A549 (cell line): ENCODE data around the gene MAGI2. TPM values are rescaled to one million over a fixed set of nuclear protein-coding genes. Genes with fewer than 3 reads are reported as not detected.

Experiments used
- ATAC-seq, 2 experiments: fragments of 200-7000 bp in 1 of 2; fragments of >200 bp in 1 of 2; cut with Nextera tagmentation in 1 of 2; cut with Tn5 transposase in 1 of 2; 3 replicates each; pipeline versions ENCODE4 v1.8.0 to v1.9.1; 2018 to 2020; ENCODE audit warnings: mild to moderate bottlenecking in 1 of 2, moderate library complexity in 1 of 2
- CTCF ChIA-PET: fragments of 300-600 bp; sonication (Branson Sonifier 250); formaldehyde crosslinking; extraction: SDS; loops from one replicate; lab custom pipeline; 2021; ENCODE audit warnings: antibody characterized with exemption, inconsistent platforms; lab: Yijun Ruan, JAX
- POLR2A ChIA-PET: fragments of 350-600 bp; formaldehyde crosslinking; extraction: SDS; loops from one replicate; lab custom pipeline; 2021; ENCODE audit warnings: antibody characterized with exemption, inconsistent platforms; lab: Yijun Ruan, JAX
- DNase-seq, 2 experiments: peaks; one replicate each; pipeline versions ENCODE4 v3.0.0 to v3.0.0-alpha.2; 2011 to 2016; ENCODE audit warnings: low read depth in 1 of 2, low spot score in 1 of 2
- FAIRE-seq: peaks from 2 replicates; lab custom pipeline; 2011; peaks lifted over from hg19 to GRCh38; lab: Jason Lieb, UNC
- H3K27ac ChIP-seq, 2 experiments: fragments of >200 bp; sonication (Bioruptor Twin); formaldehyde crosslinking; 3 replicates each; pipeline ENCODE4 v1.5.1; 2016 to 2017
- H3K4me1 ChIP-seq: fragments of >200 bp; sonication (Bioruptor Twin); formaldehyde crosslinking; 3 replicates; pipeline ENCODE4 v1.6.1; 2016
- H3K4me2 ChIP-seq: fragments of >200 bp; sonication (Bioruptor Twin); formaldehyde crosslinking; 3 replicates; pipeline ENCODE4 v1.6.1; 2016
- H3K4me3 ChIP-seq: fragments of >200 bp; sonication (Bioruptor Twin); formaldehyde crosslinking; 3 replicates; pipeline ENCODE4 v1.5.1; 2016
- H3K9me3 ChIP-seq: fragments of >200 bp; sonication (Bioruptor Twin); formaldehyde crosslinking; 3 replicates; pipeline ENCODE4 v1.6.1; 2016
- CBX2 ChIP-seq: fragments of 200-600 bp; sonication (generic); IDR thresholded peaks from 2 replicates; pipeline ENCODE4 v1.6.1; 2016; ENCODE audit warnings: low read depth, mild to moderate bottlenecking, borderline replicate concordance
- CEBPB ChIP-seq, 2 experiments: fragments of >200 bp in 1 of 2; sonication (Bioruptor Twin) in 1 of 2; formaldehyde crosslinking in 1 of 2; IDR thresholded peaks; 2 replicates each; pipeline ENCODE4 v1.6.1; 2012 to 2016
- ESRRA ChIP-seq: fragments of 150-350 bp; IDR thresholded peaks from 2 replicates; pipeline ENCODE4 v1.6.1; 2014; ENCODE audit warnings: mild to moderate bottlenecking, low read length, borderline replicate concordance
- FOSB ChIP-seq: fragments of 250-450 bp; sonication (Bioruptor Pico); IDR thresholded peaks from 2 replicates; pipeline ENCODE4 v1.5.0; 2020; ENCODE audit warnings: mild to moderate bottlenecking, moderate library complexity
- FOSL2 ChIP-seq, 2 experiments: fragments of 450-650 bp in 1 of 2; fragments of >200 bp in 1 of 2; sonication (Bioruptor Twin) in 1 of 2; formaldehyde crosslinking; IDR thresholded peaks; 2 replicates each; pipeline versions ENCODE4 v1.5.0 to v1.6.1; 2016 to 2020; ENCODE audit warnings: mild to moderate bottlenecking in 1 of 2, moderate library complexity in 1 of 2
- JUN ChIP-seq, 2 experiments: fragments of >200 bp; sonication (Bioruptor Twin); formaldehyde crosslinking; IDR thresholded peaks; 2 replicates in 1 of 2; 3 replicates in 1 of 2; pipeline ENCODE4 v1.6.1; 2016 to 2017
- KDM1A ChIP-seq: fragments of 200-600 bp; sonication (generic); IDR thresholded peaks from 2 replicates; pipeline ENCODE4 v1.6.1; 2016; ENCODE audit warnings: low read depth, mild to moderate bottlenecking
- MAFK ChIP-seq: fragments of 450-650 bp; IDR thresholded peaks from 2 replicates; pipeline ENCODE4 v1.6.1; 2014; ENCODE audit not compliant: partially characterized antibody
- MAZ ChIP-seq: fragments of 150-350 bp; IDR thresholded peaks from 2 replicates; pipeline ENCODE4 v1.6.1; 2014; ENCODE audit warnings: antibody characterized with exemption, low read depth, low read length, borderline replicate concordance
- MYC ChIP-seq: IDR thresholded peaks from 2 replicates; pipeline ENCODE4 v1.6.1; 2012; ENCODE audit warnings: mild to moderate bottlenecking, inconsistent platforms, low read length, improper control_type of control experiment, borderline replicate concordance
- NR3C1 ChIP-seq: fragments of >200 bp; sonication (Bioruptor Twin); formaldehyde crosslinking; IDR thresholded peaks from 3 replicates; pipeline ENCODE4 v1.6.1; 2017
- POLR2AphosphoS2 ChIP-seq: conservative IDR thresholded peaks from 2 replicates; pipeline ENCODE4 v1.6.1; 2012; ENCODE audit warnings: low read length, improper control_type of control experiment, inconsistent platforms
- RAD21 ChIP-seq, 2 experiments: fragments of >200 bp in 1 of 2; sonication (Bioruptor Twin) in 1 of 2; formaldehyde crosslinking in 1 of 2; IDR thresholded peaks in 1 of 2; conservative IDR thresholded peaks in 1 of 2; 2 replicates in 1 of 2; 3 replicates in 1 of 2; pipeline ENCODE4 v1.6.1; 2012 to 2018; ENCODE audit warnings: inconsistent platforms in 1 of 2
- RARB ChIP-seq: fragments of 250-450 bp; sonication (Bioruptor Pico); IDR thresholded peaks from 2 replicates; pipeline ENCODE4 v1.8.0; 2021; ENCODE audit warnings: mild to moderate bottlenecking, moderate library complexity
- RFX5 ChIP-seq: fragments of 450-650 bp; IDR thresholded peaks from 2 replicates; pipeline ENCODE4 v1.7.1; 2014; ENCODE audit warnings: antibody characterized with exemption, mild to moderate bottlenecking, moderate library complexity
- SREBF2 ChIP-seq: fragments of 450-650 bp; IDR thresholded peaks from 2 replicates; pipeline ENCODE4 v1.6.1; 2014; ENCODE audit warnings: mild to moderate bottlenecking, moderate library complexity
- TFCP2L1 ChIP-seq: fragments of 250-450 bp; sonication (Bioruptor Pico); IDR thresholded peaks from 2 replicates; pipeline ENCODE4 v1.5.0; 2021; ENCODE audit warnings: mild to moderate bottlenecking
- ZFP36 ChIP-seq: fragments of 450-650 bp; IDR thresholded peaks from 2 replicates; pipeline ENCODE4 v1.6.1; 2014; ENCODE audit warnings: borderline replicate concordance; ENCODE audit not compliant: partially characterized antibody
- ZSCAN20 ChIP-seq: fragments of 250-450 bp; sonication (Bioruptor Pico); IDR thresholded peaks from 2 replicates; pipeline ENCODE4 v1.8.0; 2022; ENCODE audit warnings: mild to moderate bottlenecking, moderate library complexity
- WGBS: methylation state at CpG from one replicate; pipeline ENCODE4 v1.1.6; 2017; ENCODE audit errors: missing lambda C conversion rate; 5-methylcytosine and 5-hydroxymethylcytosine counted together
- polyA plus RNA-seq, 4 experiments: library from polyadenylated mRNA; depleted of rRNA in 3 of 4; stranded (reverse); fragments of >200 nt; fragmentation: RNase III in 1 of 4; extraction: RNeasy Plus Mini Kit Qiagen cat#74134 plus additional on column Dnase treatment in 1 of 4; gene quantifications; 2 replicates in 3 of 4; 3 replicates in 1 of 4; pipeline ENCODE4 v1.2.3, GENCODE V29; 2011 to 2017
- TF ChIP-seq, protein P1 (sequence below): IDR thresholded peaks from 2 replicates; pipeline ENCODE4 v1.6.1; 2012
- TF ChIP-seq, protein P2 (sequence below): IDR thresholded peaks from 2 replicates; pipeline ENCODE4 v1.6.1; 2012; ENCODE audit warnings: low read depth, borderline replicate concordance
- TF ChIP-seq, protein P3 (sequence below): fragments of >200 bp; sonication (Bioruptor Twin); formaldehyde crosslinking; IDR thresholded peaks from 3 replicates; pipeline ENCODE4 v1.6.1; 2016

The MAGI2 gene
- polyA plus RNA-seq, 2 of the 4 experiments (the other 2 are of a cell fraction) = 0.48 to 0.81 TPM

DNA sequence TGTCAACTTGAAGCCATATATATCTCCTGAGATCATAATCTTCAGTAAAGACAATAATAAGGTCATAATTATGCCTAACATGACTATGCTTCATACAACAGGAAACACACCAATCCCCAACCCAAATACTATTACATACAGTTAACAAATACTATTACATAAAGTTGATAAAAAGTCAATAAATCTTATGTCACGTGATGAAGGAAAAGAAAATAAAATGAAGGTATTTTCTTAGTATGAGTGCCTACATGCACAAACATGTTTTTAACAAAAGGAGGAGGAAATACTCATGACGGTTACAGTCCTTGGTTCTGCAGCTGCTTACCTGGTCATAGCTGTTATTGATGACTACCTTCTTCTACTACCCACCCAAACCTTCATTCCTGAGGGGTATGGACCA, 844.2 kb downstream of the MAGI2 start:
- TF ChIP-seq SREBF2 = no peak
- TF ChIP-seq CBX2 = no peak
- no peak for TF ChIP-seq FOSL2 (IDR thresholded peaks at IDR 0.05)
- TF ChIP-seq FOSL2 (CRISPR knock-in tag; IDR thresholded peaks at IDR 0.05) = no peak
- TF ChIP-seq RFX5 = no peak
- no peak for TF ChIP-seq ESRRA
- TF ChIP-seq ZSCAN20 (CRISPR knock-in tag) = no peak
- TF ChIP-seq MYC = no peak
- no peak for TF ChIP-seq CEBPB (IDR thresholded peaks at IDR 0.05)
- TF ChIP-seq, protein P1, sequence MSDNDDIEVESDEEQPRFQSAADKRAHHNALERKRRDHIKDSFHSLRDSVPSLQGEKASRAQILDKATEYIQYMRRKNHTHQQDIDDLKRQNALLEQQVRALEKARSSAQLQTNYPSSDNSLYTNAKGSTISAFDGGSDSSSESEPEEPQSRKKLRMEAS = no peak
- no peak for TF ChIP-seq MAZ
- no peak for TF ChIP-seq POLR2AphosphoS2
- TF ChIP-seq, protein P2, sequence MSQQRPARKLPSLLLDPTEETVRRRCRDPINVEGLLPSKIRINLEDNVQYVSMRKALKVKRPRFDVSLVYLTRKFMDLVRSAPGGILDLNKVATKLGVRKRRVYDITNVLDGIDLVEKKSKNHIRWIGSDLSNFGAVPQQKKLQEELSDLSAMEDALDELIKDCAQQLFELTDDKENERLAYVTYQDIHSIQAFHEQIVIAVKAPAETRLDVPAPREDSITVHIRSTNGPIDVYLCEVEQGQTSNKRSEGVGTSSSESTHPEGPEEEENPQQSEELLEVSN = no peak
- TF ChIP-seq, protein P3, sequence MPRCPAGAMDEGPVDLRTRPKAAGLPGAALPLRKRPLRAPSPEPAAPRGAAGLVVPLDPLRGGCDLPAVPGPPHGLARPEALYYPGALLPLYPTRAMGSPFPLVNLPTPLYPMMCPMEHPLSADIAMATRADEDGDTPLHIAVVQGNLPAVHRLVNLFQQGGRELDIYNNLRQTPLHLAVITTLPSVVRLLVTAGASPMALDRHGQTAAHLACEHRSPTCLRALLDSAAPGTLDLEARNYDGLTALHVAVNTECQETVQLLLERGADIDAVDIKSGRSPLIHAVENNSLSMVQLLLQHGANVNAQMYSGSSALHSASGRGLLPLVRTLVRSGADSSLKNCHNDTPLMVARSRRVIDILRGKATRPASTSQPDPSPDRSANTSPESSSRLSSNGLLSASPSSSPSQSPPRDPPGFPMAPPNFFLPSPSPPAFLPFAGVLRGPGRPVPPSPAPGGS = no peak
- TF ChIP-seq KDM1A = no peak
- no peak for TF ChIP-seq NR3C1
- no peak for TF ChIP-seq TFCP2L1 (CRISPR knock-in tag)
- no peak for TF ChIP-seq FOSB
- TF ChIP-seq ZFP36 = no peak
- no peak for TF ChIP-seq RARB (CRISPR knock-in tag)
- 16% methylated on average over 2 of the region's 2 CpGs for WGBS
- ChIA-PET CTCF (no interaction called here), POLR2A (no interaction called here)
- H3K4me3 ChIP-seq = no peak overlapping the region
- H3K4me1 ChIP-seq = no peaks in the 10 kb centered on the region
- H3K9me3 ChIP-seq = no peaks in the 10 kb centered on the region
- H3K4me2 ChIP-seq = no peak overlapping the region
- no peak for DNase-seq
- ATAC-seq = no peak
- H3K27ac ChIP-seq = no peak overlapping the region
- FAIRE-seq = no peak

DNA sequence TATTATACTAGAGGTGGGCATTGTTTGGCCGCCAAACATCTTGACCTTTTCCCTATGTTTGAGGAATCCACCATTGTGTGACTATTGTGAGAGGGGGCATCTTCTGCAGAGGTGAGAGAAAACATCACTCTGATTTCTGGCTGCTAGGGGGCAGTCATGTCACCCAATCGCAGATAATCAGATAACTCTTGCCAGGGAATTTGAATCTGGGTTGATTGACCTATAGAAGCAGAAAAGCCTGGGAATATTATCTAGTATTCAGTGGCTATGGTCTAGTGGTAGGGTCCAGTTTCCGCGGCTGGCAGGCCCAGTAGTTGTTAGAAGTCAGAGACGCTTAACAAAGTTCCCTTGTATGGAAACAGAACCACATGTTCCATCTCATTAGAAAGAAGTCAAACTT, 846.4 kb downstream of the MAGI2 start:
- TF ChIP-seq JUN (IDR thresholded peaks at IDR 0.05) (no peak), RAD21 (conservative IDR thresholded peaks at IDR 0.05 in 1 of 2, IDR thresholded peaks at IDR 0.05 in 1 of 2) (peak in 1 of 2 experiments; percentile 22; a peak in 1 of 5 replicates)
- WGBS = 66% methylated on average over 5 of the region's 5 CpGs
- FAIRE-seq = no peak
- peak in 1 of 2 experiments; percentile 5 for DNase-seq
- no peak for ATAC-seq
- ChIA-PET POLR2A (no interaction called here), CTCF (interaction anchor here (1.2 kb wide), 1 partner anchor 14 kb away, joined by 3 read pairs; no protein-coding TSS in a partner anchor)
- H3K27ac ChIP-seq = no peak overlapping the region
- H3K9me3 ChIP-seq = no peaks in the 10 kb centered on the region
- no peak overlapping the region for H3K4me3 ChIP-seq
- no peak overlapping the region for H3K4me2 ChIP-seq
- no peaks in the 10 kb centered on the region for H3K4me1 ChIP-seq

DNA sequence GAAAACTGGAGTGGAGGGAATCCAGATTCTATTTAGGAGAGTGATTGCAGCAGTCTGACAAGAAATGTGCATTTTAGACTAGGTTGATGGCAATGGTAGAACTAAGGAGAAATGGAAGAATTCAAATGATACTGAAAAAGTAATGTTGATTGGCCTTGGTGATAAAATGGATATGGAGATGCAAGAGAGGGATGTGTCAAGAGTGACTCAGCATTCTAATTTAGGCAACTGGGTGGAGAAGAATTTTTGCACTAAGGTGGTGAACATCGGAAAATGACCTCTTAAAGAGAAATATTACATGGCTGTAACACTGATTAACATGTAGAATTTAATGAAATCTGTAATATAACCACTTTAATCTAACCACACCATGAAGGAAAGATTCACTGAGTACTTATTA, 848.3 kb downstream of the MAGI2 start:
- H3K27ac ChIP-seq = no peak overlapping the region
- 19% methylated on average over 1 of the region's 1 CpG for WGBS
- FAIRE-seq = no peak
- no peaks in the 10 kb centered on the region for H3K9me3 ChIP-seq
- POLR2A ChIA-PET = no interaction called here
- CTCF ChIA-PET = no interaction called here
- no peaks in the 10 kb centered on the region for H3K4me1 ChIP-seq
- no peak for ATAC-seq
- H3K4me3 ChIP-seq = no peak overlapping the region
- no peak overlapping the region for H3K4me2 ChIP-seq
- no peak for DNase-seq
- no peak for TF ChIP-seq MAZ
- peak; percentile 24 for TF ChIP-seq MAFK
